HG03354 (cell line): ENCODE data around the gene CARD8.
A peak's percentile ranks its signal among the peaks of the same experiment; 100 is the strongest.
"Not testable (repeated sequence)": the region's sequence is repeated elsewhere in the genome, so short reads cannot be mapped to it uniquely, and the experiment has no call there.

Source experiments
- ATAC-seq: cut with Tn5 transposase; IDR thresholded peaks from one replicate; pipeline ENCODE4 v1.9.1; 2021; ENCODE audit warnings: mild to moderate bottlenecking; ENCODE audit not compliant: unreplicated experiment, poor library complexity, severe bottlenecking

The CARD8 gene

DNA sequence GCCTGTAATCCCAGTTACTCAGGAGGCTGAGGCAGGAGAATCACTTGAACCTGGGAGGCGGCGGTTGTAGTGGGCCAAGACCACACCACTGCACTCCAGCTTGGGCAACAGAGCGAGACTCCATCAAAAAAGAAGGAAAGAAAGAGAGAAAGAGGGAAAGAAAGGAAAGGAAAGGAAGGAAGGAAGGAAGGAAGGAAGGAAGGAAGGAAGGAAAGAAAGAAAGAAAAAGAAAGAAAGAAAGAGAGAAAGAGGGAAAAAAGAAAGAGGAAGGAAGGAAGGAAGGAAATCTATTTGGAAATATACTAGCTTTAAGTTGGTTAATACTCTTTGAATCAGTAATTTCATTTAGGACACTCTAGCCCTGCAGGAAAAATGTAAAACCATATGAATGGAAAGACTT, 34.9 kb downstream of the CARD8 start:
- ATAC-seq = not testable (repeated sequence)

DNA sequence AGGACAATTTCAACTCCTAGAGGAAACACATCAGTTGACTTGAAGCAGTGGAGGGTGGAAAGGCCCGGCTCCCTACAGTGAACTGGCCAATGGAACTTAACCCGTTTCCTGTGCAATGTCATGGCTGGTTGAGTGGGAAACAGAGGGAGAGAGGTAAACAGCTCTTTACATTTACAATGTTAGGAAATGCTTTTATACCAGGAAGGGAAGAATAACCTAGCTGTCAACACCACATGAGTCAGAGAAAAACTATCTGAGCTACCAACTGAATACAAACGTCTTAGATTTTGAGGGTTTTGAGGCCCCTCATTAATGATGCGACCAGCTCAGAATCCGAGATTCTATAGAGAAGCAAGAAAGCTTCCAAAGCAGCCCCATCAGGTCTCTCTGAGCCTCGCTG, 36.7 kb downstream of the CARD8 start:
- ATAC-seq = no peak

DNA sequence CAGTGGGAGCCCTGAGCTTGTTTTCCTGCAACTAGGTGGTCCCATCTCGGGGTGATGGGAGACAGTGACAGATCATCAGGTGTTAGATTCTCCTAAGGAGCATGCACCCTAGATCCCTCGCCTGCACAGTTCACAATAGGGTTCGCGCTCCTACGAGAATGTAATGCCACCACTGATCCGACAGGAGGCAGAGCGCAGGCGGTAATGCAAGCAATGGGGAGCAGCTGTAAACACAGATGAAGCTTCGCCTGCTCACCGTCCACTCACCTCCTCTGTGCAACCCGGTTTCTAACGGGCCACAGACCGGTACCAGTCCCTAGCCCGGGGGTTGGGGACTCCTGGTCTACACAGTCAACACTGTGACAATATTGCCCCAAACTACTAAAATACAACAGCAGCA, 38.8 kb downstream of the CARD8 start:
- no peak for ATAC-seq

DNA sequence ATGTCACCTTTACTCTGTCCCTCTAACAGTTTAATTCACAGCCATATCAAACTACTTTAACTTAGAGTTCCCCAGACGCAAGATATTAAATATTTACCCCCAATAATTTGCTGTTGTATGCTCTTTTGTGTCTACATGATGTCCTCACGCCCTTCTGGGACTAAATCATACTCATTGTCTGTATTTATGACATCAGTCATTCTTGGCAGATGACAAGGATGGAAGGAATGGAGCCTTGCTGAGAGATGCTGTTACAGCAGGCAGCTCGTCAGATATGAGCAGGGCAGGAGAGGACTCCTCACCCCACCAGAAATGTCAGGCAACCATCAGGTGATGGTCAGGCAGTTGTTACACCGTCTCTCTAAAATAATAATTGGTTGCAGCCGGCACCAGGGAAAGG, 41.8 kb downstream of the CARD8 start:
- no peak for ATAC-seq

DNA sequence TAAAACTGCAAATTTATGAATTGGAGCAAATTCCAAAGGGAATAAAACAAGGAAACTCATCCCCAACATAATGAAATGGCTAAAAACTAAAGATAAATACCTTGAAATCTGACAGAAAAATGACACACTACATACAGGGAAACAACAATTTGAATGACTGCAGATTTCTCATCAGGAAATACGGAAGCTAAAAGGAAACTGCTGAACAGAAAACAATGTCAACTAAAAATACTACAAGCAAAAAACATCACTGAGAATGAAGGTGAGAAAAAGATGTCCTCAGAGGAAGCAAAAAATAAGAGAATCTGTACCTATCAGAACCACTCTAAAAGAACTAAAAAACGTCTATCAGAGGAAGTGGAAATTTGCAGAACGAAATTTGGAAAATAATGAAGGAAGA, 45.7 kb downstream of the CARD8 start:
- no peak for ATAC-seq

DNA sequence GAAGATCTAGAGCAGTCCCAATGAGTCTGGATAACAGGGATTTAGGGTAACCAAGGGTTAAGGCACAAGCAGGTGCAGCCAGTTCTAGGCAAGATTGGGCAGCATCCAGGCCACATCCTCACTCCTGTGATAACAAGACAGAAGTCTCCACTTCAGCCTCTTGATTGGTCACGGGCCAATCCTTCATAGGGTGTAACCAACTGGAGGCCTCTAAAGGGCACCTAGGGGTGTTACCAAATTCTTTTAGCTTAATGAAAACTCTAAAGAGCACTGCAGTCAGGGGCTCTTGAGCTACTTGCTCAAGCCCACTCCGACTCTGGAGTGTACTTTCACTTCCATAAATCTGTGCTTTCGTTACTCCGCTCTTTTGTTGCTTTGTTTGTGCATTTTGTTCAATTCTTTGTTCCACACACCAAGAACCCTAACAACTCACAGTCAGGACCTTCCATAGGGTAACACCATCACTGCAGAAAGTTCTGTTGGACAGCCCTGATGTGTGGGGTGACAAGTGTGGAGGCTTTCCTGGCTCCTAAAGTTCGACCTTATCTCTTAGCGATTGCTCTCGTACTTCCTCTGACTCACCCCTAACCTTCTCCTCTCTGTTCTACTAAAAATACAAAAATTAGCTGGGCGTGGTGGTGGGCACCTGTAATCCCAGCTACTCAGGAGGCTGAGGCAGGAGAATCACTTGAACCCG, 49.2 kb downstream of the CARD8 start:
- no peak for ATAC-seq

DNA sequence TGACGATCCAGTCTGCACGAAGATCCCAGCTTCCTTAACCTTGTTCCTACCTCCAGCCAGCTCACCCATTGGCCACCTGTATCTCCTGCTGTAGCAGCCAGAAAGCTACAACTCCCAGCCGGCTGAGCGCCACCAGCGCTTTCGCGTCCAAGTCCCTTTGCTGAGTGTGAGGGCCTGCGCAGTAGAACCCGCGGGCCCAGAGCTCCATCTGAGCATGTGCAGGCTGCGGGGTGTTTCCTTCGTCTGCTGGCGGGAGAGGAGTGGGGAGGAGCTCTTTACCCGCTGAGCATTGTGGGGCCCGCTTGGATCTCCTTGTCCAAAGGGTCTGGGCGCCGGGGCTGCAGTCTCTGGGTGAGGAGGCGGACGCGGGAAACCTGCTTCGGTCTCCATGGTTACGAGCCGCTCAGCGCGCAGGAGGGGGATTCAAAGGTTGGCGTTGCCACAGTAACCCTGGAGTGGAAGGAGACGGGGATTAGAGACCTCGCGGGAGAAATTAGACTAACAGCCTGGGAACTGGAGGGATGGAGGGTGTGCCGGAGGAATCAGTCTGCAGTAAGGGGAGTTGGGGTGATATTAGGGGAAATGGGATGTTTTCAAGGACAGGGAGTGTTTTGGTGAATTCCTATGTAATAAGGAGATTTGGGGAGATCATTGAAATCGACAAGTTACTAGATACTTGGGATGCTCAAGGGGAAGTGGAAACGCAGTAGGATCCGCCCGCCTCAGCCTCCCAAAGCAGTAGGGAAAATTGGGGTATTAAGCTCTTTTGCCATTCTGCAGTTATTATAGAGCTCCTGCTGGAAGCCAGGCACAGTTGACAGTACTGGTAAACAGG, 51.7 kb downstream of the CARD8 start:
- ATAC-seq = peak; percentile 92

DNA sequence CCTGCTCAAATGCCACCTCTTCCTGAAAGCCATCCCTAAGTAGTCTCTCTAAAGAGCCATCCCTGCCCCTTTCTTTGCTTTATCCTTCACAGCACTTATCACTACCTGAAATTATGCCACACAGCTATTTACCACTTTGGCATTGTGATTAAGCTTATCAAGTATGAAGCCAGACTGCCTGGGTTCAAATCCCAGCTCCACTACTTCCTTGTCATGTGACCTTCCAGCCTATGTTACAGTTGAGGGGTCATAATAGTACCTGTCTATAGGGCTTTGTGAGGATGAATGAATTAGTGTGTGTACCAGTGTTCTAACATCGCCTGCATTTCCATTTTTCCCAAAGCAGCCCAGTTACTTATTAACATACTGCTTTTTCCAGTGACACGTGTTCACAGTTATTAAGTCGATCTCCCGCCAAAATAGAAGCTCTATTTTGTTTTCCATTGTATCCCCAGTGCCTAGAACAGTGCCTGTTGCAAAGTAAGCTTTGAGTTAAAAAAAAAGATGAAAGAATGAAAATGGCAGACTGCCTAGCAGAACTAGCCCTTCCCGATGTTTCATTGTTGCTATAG, 52.4 kb downstream of the CARD8 start:
- no peak for ATAC-seq

DNA sequence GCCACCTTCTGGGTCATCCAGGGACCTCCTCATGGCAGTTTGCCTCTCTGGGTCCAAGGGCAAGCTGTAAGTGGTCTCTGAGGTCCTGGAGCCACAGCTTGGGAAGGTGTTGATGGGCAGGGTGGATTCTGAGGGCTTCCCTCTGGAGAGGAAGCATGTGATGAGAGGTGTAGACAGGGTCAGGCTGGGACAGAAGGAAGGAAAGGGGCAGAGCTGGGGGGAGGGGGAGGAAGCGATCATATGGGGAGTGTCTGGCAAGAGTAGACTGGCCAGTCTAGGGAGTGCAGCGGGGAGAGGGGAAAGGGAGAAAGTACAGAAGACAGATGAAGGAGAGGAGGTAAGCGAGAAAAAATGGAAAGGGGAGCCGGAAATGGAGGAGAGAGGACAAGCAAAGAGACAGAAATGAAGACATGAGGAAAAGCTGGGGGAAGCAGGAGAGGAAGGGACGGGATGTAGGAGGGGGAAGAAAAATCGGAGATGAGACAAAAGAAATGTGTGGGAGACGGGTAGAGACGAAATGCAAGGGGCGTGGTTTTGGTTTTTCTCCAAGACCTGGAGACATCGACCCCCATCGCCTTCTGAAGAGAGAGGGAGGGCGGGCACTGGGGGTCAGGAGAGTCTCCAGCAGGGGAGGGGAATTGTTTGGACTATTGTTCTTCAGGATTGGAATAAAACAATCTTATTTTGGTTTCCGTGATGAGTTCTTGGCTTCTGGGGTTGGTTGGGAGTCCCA, 58.6 kb downstream of the CARD8 start:
- ATAC-seq = no peak

DNA sequence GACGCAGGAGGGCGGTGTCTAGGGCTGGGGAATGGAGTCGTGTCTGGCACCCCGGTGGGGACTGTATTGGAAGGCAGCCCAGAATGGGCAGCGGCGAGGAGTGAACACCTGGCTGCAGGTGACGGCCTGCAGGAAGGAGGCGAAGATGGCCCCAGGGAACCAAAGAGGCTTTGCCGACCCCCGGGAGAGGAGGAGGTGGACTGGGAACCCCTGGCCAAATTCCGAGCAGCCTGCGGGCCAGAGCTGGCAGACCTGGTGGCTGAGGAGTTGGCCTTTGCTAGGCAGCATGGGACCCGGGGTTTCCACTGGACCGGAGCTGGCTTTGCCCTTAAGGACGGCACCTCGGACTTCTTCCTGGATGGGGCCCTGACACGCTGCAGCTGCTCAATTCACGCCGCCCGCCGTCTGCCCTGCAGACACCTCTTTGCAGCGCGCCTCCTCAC, 59.4 kb downstream of the CARD8 start:
- no peak for ATAC-seq

DNA sequence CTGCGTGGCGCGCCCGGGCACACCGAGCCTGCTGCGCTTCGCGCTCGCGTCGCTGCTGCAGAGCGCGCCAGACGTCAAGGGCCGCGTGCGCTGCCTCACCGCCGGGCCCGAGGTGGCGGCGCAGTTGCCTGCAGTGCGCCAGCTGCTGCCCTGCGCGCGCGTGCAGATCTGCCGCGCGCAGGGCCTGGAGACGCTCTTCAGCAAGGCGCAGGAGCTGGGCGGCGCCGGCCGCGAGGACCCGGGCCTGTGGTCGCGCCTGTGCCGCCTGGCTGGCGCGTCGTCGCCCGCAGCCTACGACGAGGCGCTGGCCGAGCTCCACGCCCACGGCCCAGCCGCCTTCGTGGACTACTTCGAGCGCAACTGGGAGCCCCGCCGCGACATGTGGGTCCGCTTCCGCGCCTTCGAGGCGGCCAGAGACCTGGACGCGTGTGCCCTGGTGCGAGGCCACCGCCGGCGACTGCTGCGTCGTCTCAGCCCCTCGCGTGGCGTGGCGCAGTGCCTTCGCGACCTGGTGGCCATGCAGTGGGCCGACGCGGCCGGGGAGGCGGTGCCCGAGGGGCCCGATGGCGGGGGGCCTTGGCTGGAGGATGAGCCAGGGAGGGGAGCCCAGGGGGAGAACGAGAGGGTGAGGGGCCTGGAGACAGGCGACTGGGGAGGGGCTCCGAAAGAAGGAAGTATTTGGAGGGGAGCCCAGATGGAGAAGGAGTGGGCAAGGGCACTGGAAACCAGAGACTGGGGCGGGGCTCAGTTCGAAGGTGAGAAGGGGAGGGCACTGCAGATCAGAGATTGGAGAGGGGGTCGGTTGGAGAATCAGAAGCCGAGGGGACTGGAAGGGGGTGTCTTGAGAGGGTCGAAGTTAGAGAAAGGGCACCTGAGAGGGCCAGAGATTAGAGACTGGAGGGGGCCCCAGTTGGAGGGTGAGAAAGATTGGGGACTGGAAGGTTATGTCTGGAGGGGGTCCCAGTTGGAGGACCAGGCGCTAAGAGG, 60.6 kb downstream of the CARD8 start:
- ATAC-seq = no peak

DNA sequence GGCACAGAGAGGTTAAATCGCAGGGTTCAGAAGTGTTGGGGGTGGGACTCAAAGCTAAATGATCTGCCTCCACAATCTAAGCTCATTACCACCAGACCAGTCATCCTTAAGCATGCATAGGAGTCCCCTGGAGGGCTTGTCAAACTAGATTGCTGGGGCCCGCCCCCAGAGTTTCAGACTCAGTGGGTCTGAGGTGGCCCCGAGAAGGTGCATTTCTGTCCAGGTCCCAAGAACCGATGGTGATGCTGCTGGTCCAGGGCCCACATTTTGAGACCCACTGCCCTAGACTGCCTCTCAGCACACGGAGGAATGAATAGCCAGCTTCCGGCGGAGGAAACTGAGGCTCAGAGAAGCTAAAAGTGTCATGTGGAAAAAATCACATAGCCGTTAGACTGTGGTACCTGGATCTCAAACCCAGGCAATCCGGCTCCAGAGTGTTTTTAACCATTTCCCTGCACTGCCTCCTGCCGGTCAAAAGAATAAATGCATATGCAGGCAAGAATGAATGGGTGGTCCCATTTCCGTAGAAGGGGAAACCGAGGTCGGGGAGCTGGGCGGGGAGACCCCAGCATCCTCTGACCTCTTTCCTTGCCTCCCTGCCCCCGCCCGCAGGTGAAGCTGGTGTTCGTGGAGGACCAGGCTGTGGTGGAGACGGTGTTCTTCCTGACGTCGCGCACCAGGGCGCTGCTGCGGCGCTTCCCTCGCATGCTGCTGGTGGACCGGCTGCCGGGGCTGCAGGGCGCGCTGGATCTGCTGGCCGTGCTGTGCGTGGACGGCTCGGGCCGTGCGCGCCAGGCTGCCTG, 61.5 kb downstream of the CARD8 start:
- ATAC-seq = no peak

DNA sequence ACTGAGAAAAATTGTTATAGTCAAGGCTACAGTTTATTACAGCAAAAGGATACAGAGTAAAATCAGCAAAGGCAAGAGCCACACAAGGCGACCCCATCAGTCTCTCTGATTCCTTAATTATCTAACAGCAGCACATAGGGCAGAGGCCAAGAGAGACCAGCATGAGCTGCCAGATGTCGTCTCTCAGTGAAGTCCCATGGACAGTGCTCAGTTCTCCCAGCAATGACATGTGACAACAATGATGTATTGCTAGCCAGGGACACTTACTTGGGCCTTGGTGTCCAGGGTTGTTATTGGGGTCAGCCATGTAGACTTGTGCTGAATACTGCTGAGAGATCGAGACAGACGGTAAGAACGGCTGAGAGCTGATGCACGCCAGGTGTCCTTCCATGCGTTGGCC, 63.0 kb downstream of the CARD8 start:
- ATAC-seq = no peak

DNA sequence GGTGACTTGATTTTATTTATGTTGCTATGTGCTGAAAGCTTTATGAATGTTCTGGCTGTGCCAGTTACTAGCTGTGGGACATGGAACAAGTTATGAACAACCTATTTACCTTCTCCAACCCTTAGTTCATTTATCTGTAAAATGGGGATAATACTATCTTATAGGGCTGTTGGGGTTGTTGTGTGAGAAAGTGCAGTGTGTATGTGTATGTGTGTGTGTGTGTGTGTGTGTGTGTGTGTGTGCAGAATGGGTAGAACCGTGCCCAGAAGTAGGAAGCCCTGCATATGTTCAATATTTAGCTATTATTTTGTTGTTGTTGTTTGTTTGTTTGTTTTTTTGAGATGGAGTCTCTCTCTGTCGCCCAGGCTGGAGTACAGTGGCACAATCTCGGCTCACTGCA, 64.8 kb downstream of the CARD8 start:
- no peak for ATAC-seq

DNA sequence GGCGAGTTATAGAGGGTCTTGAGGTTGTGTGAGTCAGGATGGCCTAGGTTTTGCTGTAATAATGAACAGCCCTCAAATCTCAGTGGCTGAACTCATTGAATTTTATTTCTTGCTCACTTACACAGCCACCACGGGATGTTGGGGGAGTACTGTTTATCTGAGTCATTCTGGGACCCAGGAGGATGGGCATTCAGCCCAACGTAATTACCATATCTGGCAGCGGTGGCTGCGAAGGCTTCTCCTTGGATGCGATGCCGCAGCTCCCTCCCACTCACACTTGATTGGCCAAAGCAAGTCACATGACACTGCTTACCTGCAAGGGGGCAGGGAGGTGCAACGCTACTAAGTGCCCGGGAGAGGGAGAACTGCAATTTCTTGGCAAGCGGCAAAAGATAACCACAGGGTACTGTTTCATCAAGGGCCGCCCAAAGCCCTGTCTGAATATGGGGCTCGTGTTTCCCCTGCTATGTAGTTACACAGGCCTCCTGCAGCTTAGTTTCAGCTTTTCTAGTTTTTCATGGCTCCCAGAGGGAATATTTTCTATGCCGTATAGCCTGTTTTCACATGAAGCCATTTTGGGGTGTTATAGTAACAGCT, 65.3 kb downstream of the CARD8 start:
- ATAC-seq = no peak

DNA sequence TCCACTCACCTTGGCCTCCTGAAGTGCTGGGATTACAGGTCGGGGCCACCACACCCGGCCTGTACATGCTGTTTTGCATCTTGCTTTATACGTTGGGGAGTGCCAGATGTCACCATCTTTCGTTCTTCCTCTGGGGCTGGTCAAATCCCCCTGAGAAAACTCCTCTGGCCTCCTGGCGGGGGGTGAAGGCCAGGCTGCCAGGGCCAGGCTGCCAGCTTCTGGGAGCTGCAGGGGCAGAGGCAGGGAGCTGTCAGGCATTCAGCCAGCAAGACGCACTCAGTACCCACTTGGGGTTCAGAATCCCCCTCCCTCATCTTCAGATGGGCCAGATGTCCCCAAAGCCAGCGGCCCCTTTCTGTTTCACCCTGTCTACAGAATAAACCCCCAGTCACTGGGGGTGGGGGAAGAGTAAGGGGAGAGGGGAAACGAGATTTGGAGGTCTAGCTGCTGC, 69.1 kb downstream of the CARD8 start:
- ATAC-seq = peak; percentile 69

DNA sequence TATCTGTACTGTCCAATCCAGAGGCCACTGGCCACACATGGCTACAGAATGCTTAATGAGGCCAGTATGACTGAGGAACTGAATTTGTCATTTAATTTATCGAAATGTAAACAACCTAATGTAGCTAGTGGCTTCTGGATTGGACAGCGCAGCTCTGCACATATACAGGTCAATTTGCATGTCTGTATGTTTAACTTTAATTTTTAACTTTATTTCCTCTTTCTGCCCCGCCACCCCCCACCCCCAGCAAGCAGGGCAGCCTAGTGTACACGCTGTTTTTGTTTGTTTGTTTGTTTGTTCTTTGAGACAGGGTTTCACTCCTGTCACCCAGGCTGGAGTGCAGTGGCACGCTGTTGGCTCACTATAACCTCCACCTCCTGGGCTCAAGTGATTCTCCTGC, 69.7 kb downstream of the CARD8 start:
- ATAC-seq = peak; percentile 47

DNA sequence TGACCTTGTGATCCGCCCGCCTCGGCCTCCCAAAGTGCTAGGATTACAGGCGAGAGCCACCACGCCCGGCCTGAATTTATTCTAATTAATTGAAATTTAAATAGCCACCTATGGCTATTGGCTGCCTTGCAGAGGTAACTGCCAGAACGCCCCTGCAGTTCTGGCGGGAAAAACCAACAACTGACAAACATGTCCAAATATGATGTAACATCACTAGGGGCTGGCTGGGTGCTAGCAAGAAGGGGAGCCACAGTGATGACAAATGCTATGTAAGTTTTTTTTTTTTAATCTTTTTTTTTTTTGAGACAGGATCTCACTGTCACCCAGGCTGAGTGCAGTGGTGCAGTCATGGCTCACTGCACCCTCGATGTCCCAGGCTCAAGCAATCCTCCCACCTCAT, 72.4 kb downstream of the CARD8 start:
- ATAC-seq = no peak
